CD8-positive, alpha-beta memory T cell (primary cell): ENCODE data around the gene FAM131A. TPM values are rescaled to one million over a fixed set of nuclear protein-coding genes. Genes with fewer than 3 reads are reported as not detected.

Experiments used
- CTCF ChIA-PET: fragments of 350-600 bp; sonication (Branson Sonifier 250); formaldehyde crosslinking; loops from one replicate; lab custom pipeline; 2021; ENCODE audit warnings: antibody characterized with exemption; lab: Charles Lee
- POLR2A ChIA-PET: fragments of 350-600 bp; sonication (Branson Sonifier 250); formaldehyde crosslinking; loops from one replicate; lab custom pipeline; 2021; ENCODE audit warnings: antibody characterized with exemption; lab: Charles Lee
- DNase-seq, 5 donors: peaks; one replicate each; pipeline versions ENCODE4 v3.0.0 to v3.0.0-alpha.2; 2020 to 2022; ENCODE audit warnings: mixed read lengths in 1 of 5
- H3K27ac ChIP-seq: one replicate; pipeline ENCODE4 v1.7.0; 2013; ENCODE audit warnings: low read depth, mild to moderate bottlenecking, low read length, moderate library complexity
- H3K27me3 ChIP-seq: 2 replicates; pipeline ENCODE4 v1.7.0; 2013; ENCODE audit warnings: low read length, mild to moderate bottlenecking; ENCODE audit not compliant: insufficient read depth, poor library complexity, severe bottlenecking
- H3K36me3 ChIP-seq: 2 replicates; pipeline ENCODE4 v1.7.0; 2013; ENCODE audit warnings: mild to moderate bottlenecking, low read length, moderate library complexity; ENCODE audit not compliant: insufficient read depth
- H3K4me1 ChIP-seq: 2 replicates; pipeline ENCODE4 v1.7.0; 2013; ENCODE audit warnings: mild to moderate bottlenecking, low read length, moderate library complexity; ENCODE audit not compliant: insufficient read depth
- H3K4me3 ChIP-seq: 2 replicates; pipeline ENCODE4 v1.7.0; 2013; ENCODE audit warnings: mild to moderate bottlenecking, low read length
- H3K9me3 ChIP-seq: 2 replicates; pipeline ENCODE4 v1.7.0; 2013; ENCODE audit warnings: mild to moderate bottlenecking, low read length
- H3K27ac Mint-ChIP-seq, 8 donors: one replicate each; pipeline ENCODE4 v1.8.0; 2020 to 2021; ENCODE audit warnings: mixed read lengths in 8 of 8, mild to moderate bottlenecking in 6 of 8, inconsistent platforms in 3 of 8, moderate library complexity in 3 of 8
- H3K27me3 Mint-ChIP-seq, 2 donors: one replicate each; pipeline ENCODE4 v1.8.0; 2020 to 2021; ENCODE audit warnings: mixed read lengths in 2 of 2, mild to moderate bottlenecking in 1 of 2, moderate library complexity in 1 of 2
- H3K36me3 Mint-ChIP-seq, 3 donors: one replicate each; pipeline ENCODE4 v1.8.0; 2020 to 2021; ENCODE audit warnings: mixed read lengths in 3 of 3, inconsistent platforms in 1 of 3, mild to moderate bottlenecking in 1 of 3
- H3K4me1 Mint-ChIP-seq, 3 donors: one replicate each; pipeline ENCODE4 v1.8.0; 2020 to 2021; ENCODE audit warnings: mixed read lengths in 3 of 3, inconsistent platforms in 1 of 3, mild to moderate bottlenecking in 1 of 3
- H3K4me3 Mint-ChIP-seq, 7 donors: one replicate each; pipeline ENCODE4 v1.8.0; 2020 to 2021; ENCODE audit warnings: mixed read lengths in 7 of 7, mild to moderate bottlenecking in 6 of 7, moderate library complexity in 4 of 7, inconsistent platforms in 2 of 7
- H3K9me3 Mint-ChIP-seq, 5 donors: one replicate each; pipeline ENCODE4 v1.8.0; 2020 to 2022; ENCODE audit warnings: mixed read lengths in 5 of 5, mild to moderate bottlenecking in 3 of 5, moderate library complexity in 2 of 5, inconsistent platforms in 1 of 5
- polyA plus RNA-seq: library from polyadenylated mRNA; unstranded; fragments of 300-500 nt; fragmentation: Illumina TruSeq; gene quantifications from one replicate; pipeline ENCODE4 v1.2.3, GENCODE V29; 2021
- total RNA-seq, 2 experiments: library from RNA; stranded (reverse); gene quantifications; one replicate each; pipeline ENCODE4 v1.2.3, GENCODE V29; 2021

FAM131A gene
- total and polyA plus RNA-seq, 3 experiments from 2014 or later, result 2.2 to 2.4 (median 2.2) TPM

GRCh38 chr3:184371570-184372018 lies 34.2 kb downstream of the FAM131A start:
- Histone ChIP-seq H3K27ac (no peak overlapping the region), H3K4me1 (no peaks in the 10 kb centered on the region), H3K4me3 (no peak overlapping the region), H3K9me3 (no peaks in the 10 kb centered on the region), H3K36me3 (peaks cover 5% of the 10 kb centered on the region), H3K27me3 (no peaks in the 10 kb centered on the region)
- ChIA-PET CTCF (interaction anchor here (0.6 to 2.9 kb wide), 17 partner anchors 9 to 190 kb away, joined by 3 to 22 read pairs (median 5); partner anchors contain the start of genes CLCN2, EPHB3, FAM131A and POLR2H), POLR2A (no interaction called here)
- Mint-ChIP-seq H3K27me3 (peaks cover 7 to 17% of the 10 kb centered on the region in 2 donors), H3K36me3 (peaks cover 0 to 32% (median 11%) of the 10 kb centered on the region in 3 donors), H3K27ac (peak overlapping the region in 2 of 8 donors; percentile 1 to 43), H3K4me3 (peak overlapping the region in 1 of 7 donors; percentile 14), H3K9me3 (no peaks in the 10 kb centered on the region), H3K4me1 (peaks cover 3 to 10% (median 7%) of the 10 kb centered on the region in 3 donors)
- peak; percentile 18 to 72 (median 39) for DNase-seq

GRCh38 chr3:184372296-184372821 lies 35.0 kb downstream of the FAM131A start:
- Histone ChIP-seq H3K27ac (no peak overlapping the region), H3K4me1 (no peaks in the 10 kb centered on the region), H3K27me3 (no peaks in the 10 kb centered on the region), H3K36me3 (peaks cover 5% of the 10 kb centered on the region), H3K4me3 (no peak overlapping the region), H3K9me3 (no peaks in the 10 kb centered on the region)
- Mint-ChIP-seq H3K4me1 (peaks cover 3 to 4% (median 4%) of the 10 kb centered on the region in 3 donors), H3K36me3 (peaks cover 0 to 24% (median 6%) of the 10 kb centered on the region in 3 donors), H3K27me3 (peaks cover 7 to 25% of the 10 kb centered on the region in 2 donors), H3K4me3 (no peak overlapping the region), H3K27ac (peak overlapping the region in 2 of 8 donors; percentile 59 to 61), H3K9me3 (no peaks in the 10 kb centered on the region)
- DNase-seq, result no peak
- ChIA-PET POLR2A (no interaction called here), CTCF (interaction anchor here (1.2 to 2.9 kb wide), 11 partner anchors 12 to 189 kb away, joined by 3 to 22 read pairs (median 5); partner anchors contain the start of genes CLCN2, EPHB3 and POLR2H)

- ChIA-PET POLR2A (no interaction called here), CTCF (interaction anchor here (1.3 to 2.9 kb wide), 4 partner anchors 12 to 169 kb away, joined by 5 to 22 read pairs (median 18); partner anchors contain the start of genes CLCN2 and POLR2H)
- Mint-ChIP-seq H3K27ac (no peak overlapping the region), H3K36me3 (peaks cover 0 to 20% (median 3%) of the 10 kb centered on the region in 3 donors), H3K9me3 (no peaks in the 10 kb centered on the region), H3K4me3 (no peak overlapping the region), H3K4me1 (peaks cover 4 to 5% (median 4%) of the 10 kb centered on the region in 3 donors), H3K27me3 (peaks cover 10 to 30% of the 10 kb centered on the region in 2 donors)
- no peak overlapping the region for H3K4me3 ChIP-seq
- H3K27me3 ChIP-seq, result no peaks in the 10 kb centered on the region
- H3K27ac ChIP-seq, result no peak overlapping the region
- DNase-seq, result no peak
- H3K4me1 ChIP-seq, result no peaks in the 10 kb centered on the region
- H3K9me3 ChIP-seq, result no peaks in the 10 kb centered on the region
- H3K36me3 ChIP-seq, result peaks cover 5% of the 10 kb centered on the region
Observed at GRCh38 chr3:184372911-184373310, 35.5 kb downstream of the FAM131A start.

- no peak overlapping the region for H3K27ac Mint-ChIP-seq
- H3K4me1 Mint-ChIP-seq, result peaks cover 4 to 5% (median 4%) of the 10 kb centered on the region in 3 donors
- Histone ChIP-seq H3K9me3 (no peaks in the 10 kb centered on the region), H3K27ac (no peak overlapping the region), H3K4me3 (no peak overlapping the region), H3K4me1 (no peaks in the 10 kb centered on the region), H3K36me3 (peaks cover 5% of the 10 kb centered on the region), H3K27me3 (peaks cover 2% of the 10 kb centered on the region)
- ChIA-PET POLR2A (no interaction called here), CTCF (interaction anchor here (2.9 kb wide), 1 partner anchor 140 kb away, joined by 22 read pairs; no protein-coding TSS in a partner anchor)
- no peaks in the 10 kb centered on the region for H3K9me3 Mint-ChIP-seq
- H3K4me3 Mint-ChIP-seq, result no peak overlapping the region
- H3K36me3 Mint-ChIP-seq, result peaks cover 0 to 15% (median 3%) of the 10 kb centered on the region in 3 donors
- H3K27me3 Mint-ChIP-seq, result peaks cover 14 to 35% of the 10 kb centered on the region in 2 donors
- no peak for DNase-seq
Observed at GRCh38 chr3:184373422-184373821, 36.0 kb downstream of the FAM131A start.

DNA sequence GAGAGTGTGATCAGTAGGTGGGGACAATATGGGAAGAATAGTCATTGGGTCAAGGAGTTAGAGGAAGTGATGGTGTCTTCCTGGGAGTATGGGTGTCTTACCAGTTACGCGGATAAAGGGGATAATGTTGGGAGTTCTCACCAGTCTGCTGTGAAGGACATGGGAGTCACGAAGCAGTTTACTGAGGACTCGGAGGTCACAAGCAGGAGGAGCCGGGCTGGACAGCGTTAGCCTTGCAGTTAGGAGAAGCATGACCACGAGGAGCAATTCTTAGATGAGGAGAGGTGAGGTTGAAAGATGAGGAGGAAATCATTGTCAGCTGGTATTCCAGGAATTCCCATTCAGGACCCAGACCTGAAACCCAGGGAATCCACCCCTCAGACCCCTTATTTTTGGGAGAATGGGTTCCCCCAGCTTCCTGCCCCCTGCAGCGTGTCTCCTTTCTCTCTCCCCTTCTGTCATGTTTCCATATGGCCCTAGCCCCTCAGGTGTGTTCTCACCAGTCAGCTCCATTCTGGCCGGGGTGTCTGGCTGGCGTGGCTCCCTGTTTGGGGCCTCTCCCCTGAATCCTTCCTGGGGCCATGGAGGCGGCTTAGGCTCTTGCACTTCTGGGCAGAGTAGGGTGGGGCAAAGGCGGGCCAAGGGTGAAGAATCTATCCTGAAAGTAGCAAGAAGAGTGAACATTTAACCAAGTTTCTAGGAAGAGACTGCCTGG lies 38.5 kb downstream of the FAM131A start:
- Mint-ChIP-seq H3K4me1 (peaks cover 7 to 14% (median 8%) of the 10 kb centered on the region in 3 donors), H3K36me3 (peaks cover 0 to 2% (median 0%) of the 10 kb centered on the region in 3 donors), H3K9me3 (no peaks in the 10 kb centered on the region), H3K4me3 (no peak overlapping the region), H3K27me3 (peaks cover 27 to 48% of the 10 kb centered on the region in 2 donors), H3K27ac (no peak overlapping the region)
- ChIA-PET POLR2A (no interaction called here), CTCF (interaction anchor here (1.0 to 1.5 kb wide), 2 partner anchors 22 to 138 kb away, joined by 4 read pairs; no protein-coding TSS in a partner anchor)
- H3K4me3 ChIP-seq, result no peak overlapping the region
- peaks cover 3% of the 10 kb centered on the region for H3K4me1 ChIP-seq
- H3K36me3 ChIP-seq, result no peaks in the 10 kb centered on the region
- H3K9me3 ChIP-seq, result no peaks in the 10 kb centered on the region
- peaks cover 16% of the 10 kb centered on the region for H3K27me3 ChIP-seq
- no peak overlapping the region for H3K27ac ChIP-seq
- DNase-seq, result no peak

DNA sequence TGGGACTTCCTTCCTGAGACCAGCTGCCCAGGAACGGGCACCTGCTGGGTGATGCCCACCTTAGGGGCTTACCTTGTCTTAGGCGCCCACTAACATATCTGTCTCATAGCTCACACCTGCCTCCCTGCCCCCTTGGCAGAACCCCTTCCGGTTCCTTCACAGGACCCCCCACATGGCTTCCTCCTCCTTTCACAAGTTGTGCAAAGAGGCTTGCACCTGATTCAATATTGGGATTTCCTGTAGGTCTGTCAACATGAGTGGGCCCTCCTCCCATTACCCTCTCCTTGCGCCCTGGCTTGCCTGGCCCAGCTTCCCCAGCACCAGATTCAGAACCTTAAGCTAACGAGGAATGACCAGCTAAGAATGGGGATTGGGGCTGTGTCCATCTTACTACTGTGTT lies 40.0 kb downstream of the FAM131A start:
- Histone ChIP-seq H3K36me3 (no peaks in the 10 kb centered on the region), H3K4me1 (peaks cover 10% of the 10 kb centered on the region), H3K4me3 (no peak overlapping the region), H3K9me3 (no peaks in the 10 kb centered on the region), H3K27ac (no peak overlapping the region), H3K27me3 (peaks cover 30% of the 10 kb centered on the region)
- H3K4me3 Mint-ChIP-seq, result no peak overlapping the region
- DNase-seq, result no peak
- H3K27ac Mint-ChIP-seq, result no peak overlapping the region
- H3K36me3 Mint-ChIP-seq, result peaks cover 0 to 2% (median 0%) of the 10 kb centered on the region in 3 donors
- peaks cover 34 to 62% of the 10 kb centered on the region in 2 donors for H3K27me3 Mint-ChIP-seq
- H3K4me1 Mint-ChIP-seq, result peaks cover 5 to 21% (median 9%) of the 10 kb centered on the region in 3 donors
- CTCF ChIA-PET, result interaction anchor here (0.5 to 1.5 kb wide), 2 partner anchors 23 to 95 kb away, joined by 3 to 4 read pairs; no protein-coding TSS in a partner anchor
- POLR2A ChIA-PET, result no interaction called here
- no peaks in the 10 kb centered on the region for H3K9me3 Mint-ChIP-seq

GRCh38 chr3:184377882-184378445 lies 40.6 kb downstream of the FAM131A start, which contains the start of gene THPO:
Gene THPO (minus strand): TSS chr3:184378207. CDS start chr3:184376259, 1,948 bp downstream.
- Mint-ChIP-seq H3K27ac (no peak within 1 kb of the TSS), H3K4me3 (peak within 1 kb of the TSS; percentile 68 to 88 (median 71)), H3K4me1 (peaks cover 5 to 21% (median 9%) of the 10 kb centered on the region in 3 donors), H3K27me3 (peaks cover 40 to 68% of the 10 kb centered on the region in 2 donors), H3K9me3 (no peaks in the 10 kb centered on the region), H3K36me3 (peaks cover 0 to 2% (median 0%) of the 10 kb centered on the region in 3 donors)
- Histone ChIP-seq H3K4me1 (peaks cover 10% of the 10 kb centered on the region), H3K27ac (no peak within 1 kb of the TSS), H3K4me3 (no peak within 1 kb of the TSS), H3K9me3 (no peaks in the 10 kb centered on the region), H3K27me3 (peaks cover 33% of the 10 kb centered on the region), H3K36me3 (no peaks in the 10 kb centered on the region)
- CTCF ChIA-PET, result interaction anchor here (0.5 to 1.5 kb wide), 2 partner anchors 24 to 95 kb away, joined by 3 to 4 read pairs; no protein-coding TSS in a partner anchor
- POLR2A ChIA-PET, result no interaction called here
- no peak for DNase-seq
